Skeletal muscle tissue (tissue), 4 donors: ENCODE data around the gene AKAP7. TPM values are rescaled to one million over a fixed set of nuclear protein-coding genes. Genes with fewer than 3 reads are reported as not detected.
"Not testable (repeated sequence)": the region's sequence is repeated elsewhere in the genome, so short reads cannot be mapped to it uniquely, and the experiment has no call there.

Experiments used
- H3K27ac ChIP-seq: one replicate; pipeline ENCODE4 v1.7.0; 2013; ENCODE audit warnings: mild to moderate bottlenecking, low read depth, low read length, inconsistent platforms
- H3K27me3 ChIP-seq, 3 donors: one replicate each; pipeline ENCODE4 v1.7.0; 2013; ENCODE audit warnings: low read length in 3 of 3; ENCODE audit not compliant: control insufficient read depth in 3 of 3, insufficient read depth in 3 of 3
- H3K36me3 ChIP-seq, 3 donors: one replicate each; pipeline ENCODE4 v1.7.0; 2013; ENCODE audit warnings: low read length in 3 of 3; ENCODE audit not compliant: control insufficient read depth in 3 of 3, insufficient read depth in 3 of 3
- H3K4me1 ChIP-seq, 3 donors: one replicate each; pipeline ENCODE4 v1.7.0; 2013; ENCODE audit warnings: low read length in 3 of 3, mild to moderate bottlenecking in 3 of 3; ENCODE audit not compliant: control insufficient read depth in 3 of 3, insufficient read depth in 3 of 3
- H3K4me3 ChIP-seq, 3 donors: one replicate each; pipeline ENCODE4 v1.7.0; 2013; ENCODE audit warnings: low read length in 3 of 3
- H3K9ac ChIP-seq, 3 donors: one replicate each; pipeline ENCODE4 v1.7.0; 2013; ENCODE audit warnings: low read length in 3 of 3, mild to moderate bottlenecking in 3 of 3, moderate library complexity in 2 of 3, low read depth in 1 of 3
- H3K9me3 ChIP-seq, 3 donors: one replicate each; pipeline ENCODE4 v1.7.0; 2013; ENCODE audit warnings: low read length in 3 of 3; ENCODE audit not compliant: control insufficient read depth in 3 of 3
- total RNA-seq: library from RNA; depleted of rRNA; stranded (reverse); fragments of >200 nt; gene quantifications from one replicate; pipeline ENCODE4 v1.2.3, GENCODE V29; 2014
- donor health status: Osteomylitis.

Gene AKAP7
- total RNA-seq, 1 donor from 2014 or later = 43.3 TPM

DNA sequence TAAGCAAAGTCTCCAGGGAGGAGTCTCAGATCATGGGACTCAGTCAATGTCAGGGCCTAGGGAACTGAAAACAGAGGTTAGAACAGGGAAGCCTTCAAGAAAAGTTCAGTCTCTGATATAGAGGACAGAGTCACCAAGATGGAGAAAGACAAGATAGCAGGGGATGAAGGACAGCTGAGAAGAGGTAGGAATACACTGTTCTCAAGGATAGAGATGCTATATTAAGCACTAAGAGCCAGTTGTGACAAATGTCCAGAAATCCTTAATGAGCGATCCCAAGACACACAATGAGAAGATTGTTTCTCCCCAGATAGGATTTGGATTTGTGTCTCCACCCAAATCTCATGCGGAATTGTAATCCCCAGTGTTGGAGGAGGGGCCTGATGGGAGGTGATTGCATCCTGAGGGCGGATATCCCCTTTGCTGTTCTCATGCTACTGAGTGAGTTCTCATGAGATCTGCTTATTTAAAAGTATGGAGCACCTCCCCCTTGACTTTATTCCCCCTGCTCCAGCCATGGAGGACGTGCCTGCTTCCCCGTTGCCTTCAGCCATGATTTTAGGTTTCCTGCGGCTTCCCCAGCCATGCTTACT lies 168.2 kb downstream of the AKAP7 start:
- Histone ChIP-seq H3K9me3 (no peaks in the 10 kb centered on the region), H3K4me1 (no peaks in the 10 kb centered on the region)

DNA sequence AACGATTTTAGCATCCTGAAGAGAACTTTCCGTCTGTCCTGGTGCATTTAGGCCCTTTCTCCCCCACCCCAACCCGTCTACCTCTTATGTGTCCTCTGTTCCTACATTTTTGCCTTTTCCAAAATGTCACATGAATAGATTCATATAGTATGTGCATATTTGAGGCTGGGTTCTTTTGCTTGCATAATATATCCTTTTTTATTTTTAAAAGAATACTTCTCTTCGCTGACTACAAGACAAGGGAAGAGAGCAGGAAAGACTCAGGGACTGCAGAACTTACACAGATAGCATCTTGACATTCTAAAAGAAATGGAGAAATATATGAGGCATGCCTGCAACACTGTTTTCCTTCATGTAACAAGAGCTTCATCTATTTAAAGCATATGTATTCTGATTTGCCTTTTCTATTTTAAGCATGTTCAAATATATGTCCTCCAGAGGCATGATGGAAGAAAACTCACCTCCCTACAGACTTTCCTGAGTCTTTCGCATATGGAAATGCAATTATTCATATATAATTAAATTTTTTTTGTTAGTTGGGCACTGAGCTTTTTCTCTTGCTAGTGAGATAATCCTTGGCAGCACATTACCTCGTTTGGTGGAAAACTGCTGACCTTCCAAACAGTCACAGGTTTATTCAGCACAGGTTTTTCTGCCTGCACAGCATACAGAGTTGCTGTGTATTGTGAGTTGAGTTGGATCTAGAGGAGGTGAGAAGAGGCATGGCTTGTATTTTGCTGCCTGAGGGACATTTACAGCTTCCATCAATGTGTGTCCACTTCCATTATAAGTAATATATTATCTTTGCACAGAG lies 170.0 kb downstream of the AKAP7 start:
- Histone ChIP-seq H3K9ac (no peak overlapping the region), H3K4me1 (no peaks in the 10 kb centered on the region), H3K27me3 (no peaks in the 10 kb centered on the region), H3K9me3 (no peaks in the 10 kb centered on the region), H3K27ac (no peak overlapping the region), H3K4me3 (no peak overlapping the region), H3K36me3 (no peaks in the 10 kb centered on the region)

More for the DNA sequence above, 168.2 kb downstream of the AKAP7 start:
- Histone ChIP-seq H3K27ac (no peak overlapping the region), H3K36me3 (no peaks in the 10 kb centered on the region), H3K27me3 (no peaks in the 10 kb centered on the region), H3K9ac (no peak overlapping the region), H3K4me3 (no peak overlapping the region)

- Histone ChIP-seq H3K4me3 (no peak overlapping the region), H3K9ac (no peak overlapping the region), H3K36me3 (no peaks in the 10 kb centered on the region), H3K27me3 (no peaks in the 10 kb centered on the region), H3K4me1 (no peaks in the 10 kb centered on the region), H3K9me3 (no peaks in the 10 kb centered on the region), H3K27ac (no peak overlapping the region)
Observed at GRCh38 chr6:131309437-131309836, 174.2 kb downstream of the AKAP7 start.

- Histone ChIP-seq H3K4me3 (no peak overlapping the region), H3K9me3 (peaks cover 0 to 4% (median 2%) of the 10 kb centered on the region in 3 donors), H3K27ac (no peak overlapping the region), H3K27me3 (no peaks in the 10 kb centered on the region), H3K4me1 (no peaks in the 10 kb centered on the region), H3K9ac (no peak overlapping the region), H3K36me3 (no peaks in the 10 kb centered on the region)
Observed at GRCh38 chr6:131314838-131315237, 179.6 kb downstream of the AKAP7 start.

DNA sequence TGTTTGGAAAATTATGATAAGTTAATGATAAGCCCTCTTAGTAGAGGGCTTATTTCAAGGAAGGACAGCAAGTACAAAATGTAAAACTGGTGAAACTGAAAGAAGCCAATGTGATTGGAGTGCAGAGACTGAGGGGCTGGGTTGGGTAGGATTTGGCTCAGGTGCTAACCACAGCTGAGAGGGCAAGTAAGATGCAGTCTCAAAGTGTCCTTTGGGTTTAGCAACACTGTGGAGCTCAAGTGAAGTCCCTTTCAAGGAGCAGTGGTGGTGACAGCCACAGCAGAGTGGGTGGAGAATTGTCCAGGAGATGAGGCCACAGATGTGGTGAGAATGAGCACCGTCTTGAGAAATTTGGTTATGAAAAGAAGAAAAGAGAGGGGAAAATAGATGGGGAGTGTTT lies 181.4 kb downstream of the AKAP7 start:
- Histone ChIP-seq H3K36me3 (no peaks in the 10 kb centered on the region), H3K27me3 (no peaks in the 10 kb centered on the region)

GRCh38 chr6:131317516-131317915 lies 182.2 kb downstream of the AKAP7 start:
- Histone ChIP-seq H3K27ac (no peak overlapping the region), H3K36me3 (no peaks in the 10 kb centered on the region), H3K27me3 (no peaks in the 10 kb centered on the region), H3K4me1 (no peaks in the 10 kb centered on the region), H3K4me3 (no peak overlapping the region), H3K9me3 (peaks cover 0 to 4% (median 2%) of the 10 kb centered on the region in 3 donors), H3K9ac (no peak overlapping the region)

More for the DNA sequence above, 181.4 kb downstream of the AKAP7 start:
- no peak overlapping the region for H3K9ac ChIP-seq
- H3K4me3 ChIP-seq = no peak overlapping the region
- peaks cover 0 to 4% (median 2%) of the 10 kb centered on the region in 3 donors for H3K9me3 ChIP-seq
- no peak overlapping the region for H3K27ac ChIP-seq
- H3K4me1 ChIP-seq = no peaks in the 10 kb centered on the region

- Histone ChIP-seq H3K4me3 (no peak overlapping the region), H3K27ac (no peak overlapping the region), H3K9ac (no peak overlapping the region), H3K27me3 (no peaks in the 10 kb centered on the region), H3K4me1 (no peaks in the 10 kb centered on the region), H3K36me3 (no peaks in the 10 kb centered on the region), H3K9me3 (peaks cover 0 to 3% (median 0%) of the 10 kb centered on the region in 3 donors)
Observed at GRCh38 chr6:131321589-131321988, 186.3 kb downstream of the AKAP7 start.

- H3K27me3 ChIP-seq = no peaks in the 10 kb centered on the region
Observed at GRCh38 chr6:131322125-131322524, 186.9 kb downstream of the AKAP7 start.

DNA sequence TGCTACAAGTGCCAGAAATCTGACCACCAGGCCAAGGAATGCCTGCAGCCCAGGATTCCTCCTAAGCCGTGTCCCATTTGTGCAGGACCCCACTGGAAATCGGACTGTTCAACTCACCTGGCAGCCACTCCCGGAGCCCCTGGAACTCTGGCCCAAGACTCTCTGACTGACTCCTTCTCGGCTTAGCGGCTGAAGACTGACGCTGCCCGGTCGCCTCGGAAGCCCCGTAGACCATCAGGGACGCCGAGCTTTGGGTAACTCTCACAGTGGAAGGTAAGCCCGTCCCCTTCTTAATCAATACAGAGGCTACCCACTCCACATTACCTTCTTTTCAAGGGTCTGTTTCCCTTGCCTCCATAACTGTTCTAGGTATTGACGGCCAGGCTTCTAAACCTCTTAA lies 190.4 kb downstream of the AKAP7 start:
- H3K4me1 ChIP-seq, H3K9me3 ChIP-seq, H3K27me3 ChIP-seq, H3K4me3 ChIP-seq, H3K9ac ChIP-seq, H3K36me3 ChIP-seq, H3K27ac ChIP-seq: not testable (repeated sequence)

More at GRCh38 chr6:131322125-131322524, 186.9 kb downstream of the AKAP7 start:
- Histone ChIP-seq H3K9me3 (no peaks in the 10 kb centered on the region), H3K9ac (no peak overlapping the region), H3K27ac (no peak overlapping the region), H3K4me1 (no peaks in the 10 kb centered on the region), H3K4me3 (no peak overlapping the region), H3K36me3 (no peaks in the 10 kb centered on the region)

DNA sequence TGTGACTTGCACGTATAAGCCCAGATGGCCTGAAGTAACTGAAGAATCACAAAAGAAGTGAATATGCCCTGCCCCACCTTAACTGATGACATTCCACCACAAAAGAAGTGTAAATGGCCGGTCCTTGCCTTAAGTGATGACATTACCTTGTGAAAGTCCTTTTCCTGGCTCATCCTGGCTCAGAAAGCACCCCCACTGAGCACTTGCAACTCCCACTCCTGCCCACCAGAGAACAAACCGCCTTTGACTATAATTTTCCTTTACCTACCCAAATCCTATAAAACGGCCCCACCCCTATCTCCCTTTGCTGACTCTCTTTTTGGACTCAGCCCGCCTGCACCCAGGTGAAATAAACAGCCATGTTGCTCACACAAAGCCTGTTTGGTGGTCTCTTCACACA lies 193.5 kb downstream of the AKAP7 start:
- not testable (repeated sequence) for H3K27me3 ChIP-seq, H3K9me3 ChIP-seq, H3K27ac ChIP-seq, H3K9ac ChIP-seq, H3K4me3 ChIP-seq, H3K36me3 ChIP-seq, H3K4me1 ChIP-seq
